ENCODE data around the gene TNNT2.

The TNNT2 gene

DNA sequence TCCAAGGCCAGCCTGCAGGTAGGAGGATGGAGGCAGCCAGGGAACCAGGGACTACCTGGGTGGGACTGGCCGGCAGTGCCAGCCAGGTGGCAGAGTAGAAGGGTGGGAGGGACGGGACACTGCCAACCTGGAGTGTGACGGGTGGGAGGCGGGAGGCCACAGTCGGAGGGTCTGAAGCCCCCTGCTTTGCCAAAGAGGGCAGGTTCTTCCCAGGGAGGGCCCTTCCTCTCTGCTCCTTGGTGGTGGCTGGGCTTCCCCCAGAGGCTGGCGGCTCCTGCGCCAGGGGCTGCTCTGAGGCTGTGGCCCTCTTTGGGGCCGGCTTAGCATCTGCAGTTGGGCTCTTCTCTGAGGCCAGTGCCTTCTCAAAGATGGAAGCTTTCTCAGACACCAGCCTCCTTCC, 8.7 kb upstream of the TNNT2 start:
- no peak for TF ChIP-seq CTCF (conservative IDR thresholded peaks at IDR 0.05; ENCODE audit: low read depth, low read length)
- DNase-seq (ENCODE audit: low read depth), result no peak
- H3K4me3 ChIP-seq (ENCODE audit: low read length), result no peak overlapping the region

GRCh38 chr1:201385299-201385891, 7.9 kb upstream of the TNNT2 start:
- peak; percentile 97 for TF ChIP-seq CTCF (conservative IDR thresholded peaks at IDR 0.05; ENCODE audit: low read depth, low read length)
- H3K4me3 ChIP-seq (ENCODE audit: low read length), result no peak overlapping the region
- no peak for DNase-seq (ENCODE audit: low read depth)

GRCh38 chr1:201384406-201384782, 6.9 kb upstream of the TNNT2 start:
- no peak overlapping the region for H3K4me3 ChIP-seq (ENCODE audit: low read length)
- no peak for DNase-seq (ENCODE audit: low read depth)
- no peak for TF ChIP-seq CTCF (conservative IDR thresholded peaks at IDR 0.05; ENCODE audit: low read depth, low read length)

DNA sequence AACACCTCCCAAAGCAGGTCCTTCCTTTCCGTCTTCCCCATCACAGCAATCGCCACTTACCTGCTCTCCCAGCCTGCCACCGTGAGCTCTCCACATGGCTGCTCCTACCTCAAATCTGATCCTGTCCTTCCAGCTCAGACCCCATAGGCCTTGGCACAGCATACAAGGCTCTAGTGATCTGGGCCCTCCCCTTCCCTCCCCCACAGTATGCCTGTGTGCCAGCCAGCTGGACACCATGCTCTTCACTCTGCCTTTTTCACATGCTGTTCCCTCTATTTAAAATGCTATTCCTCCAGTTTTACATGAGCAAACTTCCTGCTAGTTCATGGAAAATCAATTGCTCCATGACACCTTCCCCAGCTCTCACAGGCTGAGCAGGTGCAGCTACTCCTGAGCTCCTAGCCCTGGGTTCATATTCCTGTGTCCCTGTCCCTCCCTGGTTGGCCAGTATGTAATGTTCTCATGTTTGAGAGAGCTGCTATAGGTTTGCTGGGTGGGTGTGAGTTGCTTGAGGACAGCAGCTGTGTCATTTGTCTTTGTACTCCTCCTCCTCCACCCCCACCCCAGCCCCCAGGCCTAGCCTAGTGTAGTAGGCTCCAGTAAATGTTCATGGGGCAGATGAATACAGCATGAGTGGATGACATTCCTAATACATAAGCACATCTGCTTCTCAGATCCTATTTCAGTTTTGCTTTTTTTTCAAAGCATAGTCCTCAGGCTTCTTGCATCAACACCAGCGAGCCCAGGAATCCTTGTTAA, 6.3 kb upstream of the TNNT2 start:
- no peak for TF ChIP-seq CTCF (conservative IDR thresholded peaks at IDR 0.05; ENCODE audit: low read depth, low read length)
- no peak overlapping the region for H3K4me3 ChIP-seq (ENCODE audit: low read length)
- DNase-seq (ENCODE audit: low read depth), result no peak

- TF ChIP-seq CTCF (conservative IDR thresholded peaks at IDR 0.05; ENCODE audit: low read depth, low read length), result no peak
These were observed 3.6 kb upstream of the TNNT2 start for GRCh38 chr1:201381130-201381529.

GRCh38 chr1:201379733-201380242, 2.3 kb upstream of the TNNT2 start:
- no peak for DNase-seq (ENCODE audit: low read depth)
- no peak for TF ChIP-seq CTCF (conservative IDR thresholded peaks at IDR 0.05; ENCODE audit: low read depth, low read length)
- H3K4me3 ChIP-seq (ENCODE audit: low read length), result no peak overlapping the region

More at GRCh38 chr1:201381130-201381529, 3.6 kb upstream of the TNNT2 start:
- no peak overlapping the region for H3K4me3 ChIP-seq (ENCODE audit: low read length)
- no peak for DNase-seq (ENCODE audit: low read depth)

DNA sequence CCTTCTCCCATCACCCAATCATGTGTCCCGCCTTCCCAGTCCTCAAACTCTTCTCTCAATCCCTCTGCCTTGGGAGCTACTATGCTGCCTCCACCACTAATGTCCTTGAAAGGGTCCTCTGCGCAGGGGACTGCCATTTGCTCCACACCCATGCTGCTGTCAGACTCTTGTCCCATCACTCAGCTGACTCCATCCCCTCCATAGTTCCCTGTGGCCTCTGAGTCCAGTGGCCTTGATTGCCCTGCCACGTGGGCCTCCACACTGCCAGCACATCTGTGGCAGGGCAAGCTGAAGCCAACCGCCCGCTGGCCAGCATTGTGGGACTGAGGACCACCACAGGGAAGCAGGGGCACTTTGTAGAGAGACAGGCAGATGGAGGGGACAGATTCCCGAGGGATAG, 1.3 kb upstream of the TNNT2 start:
- H3K4me3 ChIP-seq (ENCODE audit: low read length), result no peak overlapping the region
- DNase-seq (ENCODE audit: low read depth), result no peak
- no peak for TF ChIP-seq CTCF (conservative IDR thresholded peaks at IDR 0.05; ENCODE audit: low read depth, low read length)
